HG02588 (cell line): Measurements from ENCODE around the gene AP3B2.
"Not testable (repeated sequence)": the region's sequence is repeated elsewhere in the genome, so short reads cannot be mapped to it uniquely, and the experiment has no call there.

Experiments
- ATAC-seq: cut with Tn5 transposase; IDR thresholded peaks from one replicate; pipeline ENCODE4 v1.9.1; 2021; ENCODE audit warnings: mild to moderate bottlenecking, moderate library complexity; ENCODE audit not compliant: unreplicated experiment

Gene AP3B2

DNA sequence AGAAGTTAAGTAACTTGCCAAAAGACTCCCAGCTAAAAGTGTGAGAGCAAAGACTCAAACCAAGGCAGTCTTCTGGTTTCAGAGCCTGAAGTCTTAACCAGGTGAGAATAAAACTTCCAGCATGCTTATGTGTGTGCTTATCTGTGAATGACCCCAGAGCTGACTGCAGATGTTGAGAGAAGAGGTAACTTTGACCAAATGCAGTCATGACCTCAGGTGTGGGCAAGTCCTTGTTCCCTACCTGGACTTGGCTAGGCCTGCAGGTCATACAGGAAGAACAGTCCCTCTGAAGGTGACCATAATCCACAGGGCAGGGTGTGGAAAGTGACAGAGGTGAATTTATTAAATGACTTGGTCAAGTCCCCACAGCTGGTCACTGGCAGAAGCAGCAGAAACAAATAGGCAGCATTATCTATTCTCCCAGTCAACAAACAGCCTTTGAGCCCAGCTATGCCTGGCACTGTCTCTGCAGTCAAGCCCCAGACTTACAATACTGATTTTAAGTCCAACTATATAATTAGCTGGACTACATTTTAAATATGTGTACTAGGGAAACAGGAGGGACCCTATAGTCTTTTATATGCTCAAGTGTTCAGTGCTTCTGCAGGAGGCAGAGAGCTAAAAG is 59.5 kb downstream of the AP3B2 start:
- ATAC-seq, result no peak

DNA sequence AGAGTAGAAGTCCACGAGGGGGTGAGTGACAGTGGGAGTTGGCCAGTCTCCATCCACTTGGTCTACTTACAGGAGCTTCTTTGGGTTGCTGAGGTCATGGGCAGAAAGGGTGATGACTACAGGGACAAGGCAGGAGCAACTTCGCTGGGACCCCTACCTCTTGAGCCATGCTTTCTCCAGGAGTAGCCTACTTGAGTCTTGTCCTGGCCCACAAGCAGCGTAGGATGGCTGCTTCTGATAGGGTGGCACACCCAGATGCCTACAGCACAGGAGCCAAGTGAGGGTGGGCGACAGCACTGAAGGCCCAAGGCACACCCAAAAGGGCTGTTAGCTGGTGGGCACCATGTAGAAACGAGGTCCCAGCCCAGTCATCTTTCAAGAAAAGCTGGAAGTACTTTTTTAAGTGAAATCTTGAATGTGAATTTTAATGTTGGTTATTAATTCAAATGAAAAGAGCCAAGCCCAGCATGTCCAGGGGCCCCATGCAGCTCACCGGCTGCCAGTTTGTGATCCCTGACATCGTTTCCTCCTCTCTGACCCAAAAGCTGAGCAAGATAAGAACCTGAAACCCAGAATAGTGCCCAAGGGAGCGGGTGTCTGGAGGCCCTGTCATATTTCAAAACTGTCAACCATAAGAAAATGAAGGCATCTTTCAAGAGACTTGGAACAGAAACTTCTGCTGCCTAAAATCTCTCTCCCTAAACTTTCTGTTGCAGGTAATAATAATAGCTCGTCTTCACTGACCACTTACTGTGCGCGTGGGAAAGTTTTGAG is 60.3 kb downstream of the AP3B2 start:
- no peak for ATAC-seq

DNA sequence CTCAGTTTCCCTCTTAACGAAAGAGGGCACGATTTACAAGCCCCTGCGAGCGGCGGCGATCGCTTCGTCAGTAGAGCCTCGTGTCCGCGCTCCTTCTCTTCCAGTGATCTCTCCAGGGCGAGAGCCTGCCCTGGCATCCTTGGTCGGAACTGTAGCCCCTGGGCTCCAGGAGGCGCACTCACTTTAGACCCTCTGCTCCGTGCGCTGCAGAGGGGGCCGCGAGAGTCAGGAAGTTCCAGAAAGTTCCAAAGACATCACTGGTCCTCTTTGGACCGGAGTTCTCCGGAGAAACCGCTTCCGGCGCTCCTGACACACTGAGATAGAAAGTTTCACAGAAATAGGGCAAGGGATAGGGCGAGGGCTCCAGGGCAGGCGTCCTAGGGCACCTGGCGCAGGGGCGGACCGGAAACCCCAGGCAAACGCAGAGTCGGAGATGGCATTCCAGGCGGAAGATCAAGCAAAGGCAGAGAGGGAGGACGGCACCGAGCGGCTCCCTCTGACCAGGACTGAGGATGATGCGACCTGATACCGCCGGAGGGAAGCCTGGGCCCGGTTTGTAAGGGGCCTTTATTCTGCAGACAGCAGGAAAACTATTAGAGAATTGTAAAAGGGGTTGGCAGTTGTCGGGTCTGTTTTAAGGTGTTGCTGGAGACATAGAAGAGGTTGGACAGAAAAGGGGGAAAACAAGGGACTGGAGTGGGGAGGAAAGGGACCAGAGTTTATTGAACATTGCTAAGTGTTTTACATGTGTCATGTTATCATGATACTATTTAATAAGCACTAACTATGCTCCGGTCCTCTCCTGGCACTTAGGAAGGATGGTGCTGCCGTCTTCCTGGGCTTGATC is 61.2 kb downstream of the AP3B2 start:
- no peak for ATAC-seq

DNA sequence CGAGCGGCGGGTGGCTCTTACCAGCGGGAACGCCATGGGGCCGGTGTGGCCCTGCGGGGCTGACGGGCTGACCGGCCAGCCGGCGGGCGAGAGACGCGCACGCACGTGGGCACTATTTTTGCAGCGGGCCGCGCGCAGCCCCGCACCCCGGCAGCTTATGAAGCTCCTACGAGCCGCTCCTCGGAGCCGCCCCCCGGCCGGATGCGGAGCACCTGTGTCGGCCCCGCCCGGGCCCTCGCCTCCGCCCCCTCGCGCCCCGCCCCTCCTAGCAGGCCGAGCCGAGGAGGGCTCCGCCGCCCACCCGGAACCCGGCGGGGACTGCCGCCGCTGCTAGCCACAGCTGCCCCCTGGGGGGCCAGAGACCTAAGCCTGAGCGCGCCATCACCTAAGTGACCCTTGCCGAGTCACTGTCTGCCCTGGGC is 61.8 kb downstream of the AP3B2 start:
- ATAC-seq, result no peak

DNA sequence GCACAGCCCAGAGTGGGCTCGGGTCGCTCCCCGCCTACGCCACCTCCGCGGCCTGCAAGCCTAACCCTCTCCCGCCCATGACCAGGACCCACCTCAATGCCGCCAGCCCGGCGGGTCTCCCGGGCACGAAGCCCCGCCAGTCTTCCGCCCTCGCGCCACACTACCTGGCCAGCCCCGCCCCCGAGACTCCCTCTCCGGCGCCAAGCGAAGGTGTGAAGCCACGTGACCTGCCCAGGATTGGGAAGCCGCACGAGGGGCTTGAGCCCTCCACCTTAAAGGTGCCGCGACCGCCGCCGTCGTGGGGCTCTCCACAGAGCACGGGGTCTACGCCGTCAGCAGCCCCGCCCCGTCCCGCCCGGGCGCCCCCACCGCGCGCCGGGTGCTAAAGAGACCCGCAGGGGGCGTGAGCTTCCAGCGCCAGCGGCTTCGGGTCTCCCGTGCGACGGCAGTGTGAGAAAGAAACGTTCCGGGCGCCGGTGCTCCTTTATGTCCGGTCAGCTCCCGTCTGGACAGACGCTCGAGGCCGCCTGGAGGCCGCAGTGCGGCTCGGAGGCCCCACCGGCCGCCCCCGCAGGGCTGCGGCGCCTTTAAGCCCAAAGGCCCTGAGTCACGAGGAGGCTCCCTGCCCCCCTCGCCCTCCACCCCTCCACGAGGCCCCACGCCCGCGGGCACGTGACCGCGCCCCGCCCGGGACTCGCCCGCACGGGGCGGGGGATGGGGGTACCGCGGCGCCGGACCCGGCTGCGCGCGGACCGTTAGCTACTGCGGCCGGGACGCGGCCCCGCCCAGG is 62.4 kb downstream of the AP3B2 start, which contains the start of gene CPEB1:
Gene CPEB1 (minus strand): TSS at position 319 of the 790 bp plus-strand sequence. CDS start 18,904 bp downstream, outside the sequence.
- no peak for ATAC-seq

DNA sequence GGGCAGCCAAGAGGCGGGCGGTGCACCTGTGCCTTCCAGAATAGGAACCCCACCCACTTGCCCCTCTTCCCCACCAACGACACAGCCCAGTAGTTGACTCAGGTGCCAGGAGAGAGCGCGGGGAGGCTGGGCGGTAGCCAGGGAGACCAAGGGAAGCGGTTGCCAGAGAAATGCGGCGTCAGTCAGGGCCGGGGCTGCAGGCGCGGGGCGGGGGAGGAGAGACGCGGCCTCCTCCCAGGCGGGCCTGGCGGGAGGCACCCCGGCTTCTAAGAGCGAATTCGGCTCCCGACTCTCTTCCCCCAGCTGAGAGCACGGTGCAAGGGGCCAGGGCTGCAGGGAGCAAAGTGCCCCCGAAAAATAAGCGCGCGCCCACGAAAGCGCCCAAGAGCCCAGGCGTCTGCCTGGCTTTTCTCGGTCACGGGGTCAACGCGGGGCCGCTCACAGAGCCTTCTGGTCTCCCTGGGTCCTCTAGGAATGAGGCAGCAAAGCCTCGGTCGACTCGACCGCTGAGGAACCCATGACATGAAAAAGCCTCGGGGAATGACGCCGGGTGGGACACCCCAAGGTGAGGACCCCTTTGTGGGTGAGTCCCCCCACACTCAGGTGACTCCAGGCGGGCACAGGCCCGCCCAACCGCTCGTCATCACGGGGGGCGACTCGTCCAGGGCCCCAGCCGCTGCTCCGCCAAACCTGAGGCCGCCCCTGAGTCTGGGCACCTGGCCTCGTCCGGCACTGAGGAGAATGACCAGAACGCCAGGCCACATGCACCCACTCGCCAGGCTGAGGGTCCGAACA is 63.2 kb downstream of the AP3B2 start:
- no peak for ATAC-seq

DNA sequence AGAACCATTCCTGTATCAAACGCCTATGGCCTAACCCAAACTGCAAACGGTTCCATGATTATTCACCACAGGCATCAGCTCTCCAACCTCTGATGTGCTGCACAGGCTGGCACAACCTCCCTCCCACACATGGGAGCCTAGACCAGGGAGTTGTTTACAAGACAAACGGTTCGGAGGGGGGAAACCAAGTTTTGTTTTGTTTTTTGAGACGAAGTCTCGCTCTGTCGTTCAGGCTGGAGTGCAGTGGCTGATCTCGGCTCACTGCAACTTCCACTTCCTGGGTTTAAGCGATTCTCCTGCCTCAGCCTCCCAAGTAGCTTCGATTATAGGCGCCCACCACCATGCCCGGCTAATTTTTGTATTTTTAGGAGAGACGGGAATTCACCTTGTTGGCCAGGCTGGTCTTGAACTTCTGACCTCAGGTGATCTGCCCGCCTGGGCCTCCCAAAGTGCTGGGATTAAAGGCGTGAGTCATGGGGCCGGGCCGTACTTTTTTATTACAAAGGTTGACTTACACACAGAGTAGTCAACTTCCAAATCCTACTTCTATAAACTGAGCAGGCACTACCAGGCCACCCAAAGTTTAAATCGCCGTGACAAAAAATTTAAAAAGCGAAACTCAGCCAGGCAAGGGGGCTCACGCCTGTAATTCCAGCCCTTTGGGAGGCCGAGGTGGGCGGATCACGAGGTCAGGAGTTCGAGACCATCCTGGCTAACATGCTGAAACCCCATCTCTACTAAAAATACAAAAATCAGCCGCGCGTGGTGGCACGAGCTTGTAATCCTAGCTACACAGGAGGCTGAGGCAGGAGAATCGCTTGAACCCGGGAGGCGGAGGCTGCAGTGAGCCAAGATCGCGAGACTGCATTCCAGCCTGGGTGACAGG is 64.5 kb downstream of the AP3B2 start:
- ATAC-seq, result not testable (repeated sequence)

DNA sequence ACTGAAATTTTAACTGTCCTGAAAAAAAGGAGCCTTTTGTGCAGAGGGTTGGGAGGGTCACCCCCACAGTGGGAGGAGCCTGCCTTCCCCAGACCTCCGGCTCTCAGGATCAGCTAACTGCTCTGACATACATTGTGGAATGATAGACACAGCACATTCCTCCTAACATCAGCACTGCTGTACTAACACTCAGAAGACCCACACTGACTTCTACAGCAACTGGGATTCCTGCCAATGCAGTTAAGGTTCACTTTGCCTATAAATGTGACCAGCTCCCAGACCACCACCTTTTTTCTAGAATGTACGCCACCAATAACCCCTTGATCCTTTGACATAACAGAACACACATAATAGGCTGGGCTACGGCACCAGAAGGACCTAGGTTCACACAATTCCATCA is 65.7 kb downstream of the AP3B2 start:
- ATAC-seq, result no peak

DNA sequence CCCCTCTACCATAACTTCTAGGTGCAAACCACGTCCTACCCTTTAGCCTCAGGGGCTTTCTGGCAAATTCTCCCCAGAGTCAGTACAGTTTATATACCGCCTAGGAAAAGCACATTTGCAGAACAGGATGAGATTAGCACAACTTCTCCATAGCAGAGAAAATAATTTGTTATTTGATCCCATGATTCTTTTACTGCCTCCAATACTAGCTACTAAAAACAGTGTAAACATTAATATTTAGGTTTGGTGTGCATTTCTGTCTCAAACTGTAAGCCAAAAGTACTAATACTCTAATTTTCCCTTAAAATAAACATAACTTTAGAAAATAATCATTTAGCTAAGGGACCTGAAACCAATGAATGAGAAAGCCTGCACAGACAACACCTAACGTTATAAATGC is 67.0 kb downstream of the AP3B2 start:
- ATAC-seq, result no peak

DNA sequence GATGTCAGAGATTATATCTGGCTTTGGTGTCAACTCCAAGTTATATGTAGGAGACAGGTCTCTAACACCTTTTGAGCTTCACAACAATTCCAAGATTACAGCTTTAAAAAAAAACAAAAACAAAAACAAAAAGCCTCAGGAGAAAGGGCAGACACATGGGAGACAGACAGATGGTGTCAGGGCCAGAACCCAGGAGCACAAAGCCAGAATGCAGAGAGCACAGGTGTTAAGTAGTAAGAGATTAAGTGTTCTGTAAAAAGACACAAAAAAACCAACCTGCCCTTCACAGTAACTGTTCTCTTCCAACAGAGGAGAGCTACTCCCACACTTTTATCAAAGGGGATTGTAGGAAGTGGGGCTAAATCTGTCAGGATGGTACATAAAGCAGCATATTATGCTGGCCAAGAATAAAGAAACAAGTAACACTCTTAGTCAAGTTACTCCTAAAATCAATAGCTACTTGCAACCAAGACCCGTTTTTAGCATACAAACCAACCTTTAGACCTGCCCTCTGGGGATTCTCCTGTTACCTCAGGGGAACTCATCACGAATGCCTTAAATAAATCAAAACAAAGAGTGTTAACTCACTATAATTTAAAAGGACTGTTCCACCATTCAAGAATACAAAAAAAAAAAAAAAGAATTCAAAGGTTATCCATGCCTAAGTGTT is 68.4 kb downstream of the AP3B2 start:
- no peak for ATAC-seq

DNA sequence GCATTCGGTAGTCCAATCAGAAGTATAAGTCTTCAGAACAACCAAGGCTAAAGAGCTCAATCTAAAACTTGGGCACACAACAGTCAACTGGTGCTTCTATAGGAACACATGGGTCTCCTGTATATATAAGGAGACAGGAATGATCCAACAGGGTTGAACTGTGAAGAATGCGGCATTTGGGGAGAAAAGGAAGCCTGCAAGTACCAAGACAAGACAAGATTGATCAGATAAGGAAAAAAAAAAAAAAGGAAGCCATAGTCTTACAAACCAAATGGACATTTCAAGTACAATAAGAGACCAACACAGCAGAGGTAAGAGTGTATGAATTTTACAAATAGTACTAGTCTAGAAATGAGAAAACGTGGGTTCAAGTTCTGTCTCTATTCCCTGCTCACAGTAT is 69.0 kb downstream of the AP3B2 start:
- ATAC-seq, result no peak

DNA sequence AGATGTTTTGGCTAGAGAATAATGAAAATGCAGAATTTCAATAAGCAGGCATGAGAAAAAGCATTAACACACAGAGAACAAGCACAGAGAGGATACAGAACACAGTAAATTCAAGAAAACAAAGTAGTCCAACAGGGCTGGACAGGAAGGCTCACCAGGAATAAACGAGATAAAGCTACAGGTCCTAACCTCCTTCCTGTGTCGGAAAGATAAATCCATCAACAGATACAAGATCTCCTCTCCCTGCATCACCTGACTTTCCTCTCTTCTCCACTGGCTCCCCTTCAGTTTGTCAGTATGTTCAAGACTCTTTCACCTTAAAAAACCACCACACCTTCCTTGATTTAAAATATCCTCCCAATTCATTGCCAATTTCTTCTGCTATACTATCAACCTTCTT is 73.9 kb downstream of the AP3B2 start:
- no peak for ATAC-seq

DNA sequence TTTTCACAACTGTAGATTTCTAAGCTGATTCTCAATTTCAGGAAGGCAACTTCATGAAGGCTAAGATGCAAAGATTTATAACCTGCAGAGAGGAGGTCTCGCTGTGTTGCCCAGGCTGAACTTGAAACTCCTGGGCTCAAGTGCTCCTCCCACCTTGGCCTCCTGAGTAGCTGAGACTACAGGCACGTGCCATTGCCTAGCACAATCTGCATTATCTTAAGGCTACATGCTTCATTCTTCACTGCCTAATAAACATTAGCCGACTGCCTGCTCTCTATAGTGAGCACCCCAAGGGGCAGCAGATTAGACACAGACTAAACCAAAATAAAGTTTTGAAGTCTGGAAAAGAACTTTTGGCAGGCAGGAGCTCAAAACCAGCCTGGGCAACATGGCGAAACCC is 79.6 kb downstream of the AP3B2 start:
- no peak for ATAC-seq

DNA sequence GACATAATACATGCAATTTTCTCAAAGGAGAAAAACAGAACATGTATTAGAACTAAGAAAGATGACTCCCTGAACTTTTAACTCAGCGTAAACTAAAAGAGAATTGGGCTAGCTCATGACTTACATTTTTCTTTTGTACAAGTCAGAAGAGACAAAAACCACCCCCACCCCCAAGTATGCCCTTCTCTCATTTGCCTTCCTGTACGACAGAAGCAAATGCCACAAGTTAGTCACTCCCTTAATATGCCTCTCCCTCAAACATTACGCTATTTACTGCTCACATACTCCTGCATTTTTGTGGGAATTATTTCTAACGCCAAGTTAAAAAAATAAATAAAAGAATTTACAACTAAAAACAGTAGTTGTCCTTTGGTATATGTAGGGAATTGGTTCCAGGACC is 84.5 kb downstream of the AP3B2 start:
- ATAC-seq, result no peak

DNA sequence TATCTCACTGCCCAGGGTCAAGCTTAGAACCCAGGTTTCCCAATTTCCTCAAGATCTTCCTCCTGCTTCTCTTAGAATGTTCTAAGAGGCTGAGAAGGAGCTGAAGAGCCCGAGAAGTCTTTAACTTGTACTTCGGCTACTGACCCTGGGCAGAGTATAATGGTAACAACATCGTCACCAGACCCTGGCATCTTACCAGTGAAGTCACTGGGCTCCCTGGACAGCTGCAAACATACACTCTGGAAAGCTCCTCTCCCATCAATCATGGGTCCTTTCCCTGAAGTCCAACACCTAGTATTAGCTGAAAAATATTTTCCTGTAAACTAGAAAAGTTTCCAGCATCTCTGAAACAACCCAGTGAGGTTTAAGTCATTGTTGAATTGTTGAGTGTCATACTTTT is 85.2 kb downstream of the AP3B2 start:
- ATAC-seq, result no peak

DNA sequence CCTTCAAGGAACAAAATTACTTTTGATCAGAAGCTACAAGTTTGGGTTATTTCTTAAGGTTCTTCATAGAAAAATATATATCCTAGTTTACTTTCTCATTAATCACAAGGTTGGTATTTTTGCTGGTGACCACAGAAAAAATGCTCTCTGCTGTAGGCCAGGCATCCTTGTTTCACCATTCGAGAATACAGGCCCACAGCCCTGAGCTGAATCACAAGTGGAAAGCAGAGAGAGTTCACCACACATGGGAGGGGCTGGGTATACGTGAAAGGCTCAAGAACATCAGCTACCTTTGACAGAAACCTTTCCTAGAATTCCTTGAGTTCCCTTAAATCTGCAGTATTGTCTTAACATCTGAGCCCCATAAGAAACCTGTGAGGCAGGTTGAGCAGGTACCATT is 85.7 kb downstream of the AP3B2 start:
- ATAC-seq, result no peak

DNA sequence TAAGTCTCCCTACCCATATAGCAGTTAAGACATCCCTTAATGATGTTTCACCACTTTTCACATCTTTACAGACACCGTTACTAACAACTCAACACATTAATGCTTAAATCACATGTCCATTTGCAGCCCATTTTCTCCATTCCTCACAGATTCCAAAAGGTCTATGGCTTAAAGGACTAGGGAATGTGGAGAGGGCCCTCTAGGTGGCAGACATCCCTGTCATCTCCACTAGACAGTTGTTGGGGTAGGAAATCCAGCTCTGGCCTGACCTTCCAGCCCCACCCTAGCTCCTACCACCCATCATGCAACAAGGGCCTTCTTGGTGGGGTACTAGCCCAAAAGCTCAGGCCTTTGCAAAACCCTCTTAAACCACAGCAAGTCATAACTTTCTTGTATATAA is 87.7 kb downstream of the AP3B2 start:
- ATAC-seq, result no peak

DNA sequence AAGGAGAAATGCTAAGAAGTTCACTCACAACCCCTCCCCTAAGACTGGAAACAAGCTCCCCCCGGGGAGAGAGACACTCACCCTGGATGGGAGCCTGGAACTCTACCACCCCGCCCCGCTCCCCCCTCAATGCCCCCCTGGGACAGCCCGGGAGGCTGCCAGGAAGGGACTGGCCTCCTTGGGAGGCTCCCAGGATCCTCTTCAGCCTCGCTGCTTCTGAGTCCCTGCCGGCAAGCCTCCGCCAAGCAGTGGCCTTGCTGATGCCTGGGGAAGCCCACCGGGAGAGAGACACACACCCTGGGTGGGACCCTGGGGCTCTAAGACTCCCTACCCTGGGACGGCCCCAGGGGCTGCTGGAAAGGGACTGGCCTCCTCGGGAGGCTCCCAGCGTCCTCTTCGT is 95.9 kb downstream of the AP3B2 start:
- no peak for ATAC-seq

DNA sequence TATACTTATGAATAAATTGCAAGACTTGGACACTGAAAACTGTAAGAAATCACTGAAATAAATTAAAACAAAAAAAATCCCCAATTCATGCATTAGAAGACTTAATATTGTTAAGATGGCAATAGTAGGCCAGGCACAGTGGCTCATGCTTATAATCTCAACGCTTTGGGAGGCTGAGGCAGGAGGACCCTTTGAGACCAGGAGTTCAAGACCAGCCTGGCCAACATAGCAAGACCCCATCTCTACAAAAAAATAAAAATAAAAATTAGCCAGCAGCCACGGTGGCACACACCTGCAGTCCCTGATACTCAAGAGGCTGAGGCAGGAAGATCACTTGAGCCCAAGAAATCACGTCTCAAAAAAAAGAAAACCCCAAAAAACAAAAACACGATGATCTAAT is 98.3 kb downstream of the AP3B2 start:
- no peak for ATAC-seq
